TTC549 (cell line): Measurements from ENCODE around the gene TRIM36.

Experiments used
- FAIRE-seq: peaks from 2 replicates; lab custom pipeline; 2012; peaks lifted over from hg19 to GRCh38; lab: Jason Lieb, UNC

TRIM36 gene

GRCh38 chr5:115165790-115166189 is 3.9 kb downstream of the TRIM36 start:
- FAIRE-seq: no peak

- FAIRE-seq: no peak
These were observed 8.7 kb downstream of the TRIM36 start for GRCh38 chr5:115160975-115161475.

- no peak for FAIRE-seq
These were observed 18.4 kb downstream of the TRIM36 start for GRCh38 chr5:115151208-115151805.

GRCh38 chr5:115150512-115150911 is 19.2 kb downstream of the TRIM36 start:
- FAIRE-seq: no peak

GRCh38 chr5:115147052-115147451 is 22.7 kb downstream of the TRIM36 start:
- FAIRE-seq: no peak

- no peak for FAIRE-seq
These were observed 33.4 kb downstream of the TRIM36 start for GRCh38 chr5:115136294-115136693.

- FAIRE-seq: no peak
These were observed 37.2 kb downstream of the TRIM36 start for GRCh38 chr5:115132465-115132864.

- no peak for FAIRE-seq
These were observed 43.4 kb downstream of the TRIM36 start for GRCh38 chr5:115126303-115126702.

- no peak for FAIRE-seq
These were observed 45.0 kb downstream of the TRIM36 start for GRCh38 chr5:115124741-115125140.

- FAIRE-seq: no peak
These were observed 53.7 kb downstream of the TRIM36 start for GRCh38 chr5:115116001-115116400.

GRCh38 chr5:115109840-115110239 is 59.9 kb downstream of the TRIM36 start:
- no peak for FAIRE-seq

- no peak for FAIRE-seq
These were observed 60.4 kb downstream of the TRIM36 start for GRCh38 chr5:115109356-115109755.

GRCh38 chr5:115100319-115100955 is 69.3 kb downstream of the TRIM36 start:
- FAIRE-seq: no peak

- FAIRE-seq: peak; percentile 22
These were observed 71.5 kb downstream of the TRIM36 start for GRCh38 chr5:115098041-115098702.

- no peak for FAIRE-seq
These were observed 72.5 kb downstream of the TRIM36 start for GRCh38 chr5:115097236-115097635.

GRCh38 chr5:115096034-115096769 is 73.5 kb downstream of the TRIM36 start:
- no peak for FAIRE-seq

GRCh38 chr5:115087951-115088350 is 81.8 kb downstream of the TRIM36 start:
- FAIRE-seq: no peak

- no peak for FAIRE-seq
These were observed 83.2 kb downstream of the TRIM36 start for GRCh38 chr5:115086473-115086872.

GRCh38 chr5:115084246-115084793 is 85.4 kb downstream of the TRIM36 start:
- no peak for FAIRE-seq

- no peak for FAIRE-seq
These were observed 89.6 kb downstream of the TRIM36 start for GRCh38 chr5:115079924-115080623.
